HUES6 (cell line): ENCODE measurements around the gene CINP.

Experiments
- H3K27ac ChIP-seq: 2 replicates; pipeline ENCODE4 v1.7.0; 2013; ENCODE audit warnings: low read depth, mild to moderate bottlenecking, low read length, inconsistent platforms
- H3K27me3 ChIP-seq: 2 replicates; pipeline ENCODE4 v1.6.1; 2013; ENCODE audit warnings: low read length; ENCODE audit not compliant: control insufficient read depth, insufficient read depth
- H3K36me3 ChIP-seq: 2 replicates; pipeline ENCODE4 v1.6.1; 2013; ENCODE audit warnings: low read length; ENCODE audit not compliant: control insufficient read depth, insufficient read depth
- H3K4me1 ChIP-seq: 2 replicates; pipeline ENCODE4 v1.6.1; 2013; ENCODE audit warnings: low read length; ENCODE audit not compliant: control insufficient read depth, insufficient read depth
- H3K4me3 ChIP-seq: 2 replicates; pipeline ENCODE4 v1.5.1; 2013; ENCODE audit warnings: low read depth, low read length
- H3K9ac ChIP-seq: one replicate; pipeline ENCODE4 v1.6.1; 2013; ENCODE audit warnings: mild to moderate bottlenecking, low read length
- H3K9me3 ChIP-seq: 2 replicates; pipeline ENCODE4 v1.6.1; 2013; ENCODE audit warnings: low read depth, low read length; ENCODE audit not compliant: control insufficient read depth, insufficient read depth

CINP gene

DNA sequence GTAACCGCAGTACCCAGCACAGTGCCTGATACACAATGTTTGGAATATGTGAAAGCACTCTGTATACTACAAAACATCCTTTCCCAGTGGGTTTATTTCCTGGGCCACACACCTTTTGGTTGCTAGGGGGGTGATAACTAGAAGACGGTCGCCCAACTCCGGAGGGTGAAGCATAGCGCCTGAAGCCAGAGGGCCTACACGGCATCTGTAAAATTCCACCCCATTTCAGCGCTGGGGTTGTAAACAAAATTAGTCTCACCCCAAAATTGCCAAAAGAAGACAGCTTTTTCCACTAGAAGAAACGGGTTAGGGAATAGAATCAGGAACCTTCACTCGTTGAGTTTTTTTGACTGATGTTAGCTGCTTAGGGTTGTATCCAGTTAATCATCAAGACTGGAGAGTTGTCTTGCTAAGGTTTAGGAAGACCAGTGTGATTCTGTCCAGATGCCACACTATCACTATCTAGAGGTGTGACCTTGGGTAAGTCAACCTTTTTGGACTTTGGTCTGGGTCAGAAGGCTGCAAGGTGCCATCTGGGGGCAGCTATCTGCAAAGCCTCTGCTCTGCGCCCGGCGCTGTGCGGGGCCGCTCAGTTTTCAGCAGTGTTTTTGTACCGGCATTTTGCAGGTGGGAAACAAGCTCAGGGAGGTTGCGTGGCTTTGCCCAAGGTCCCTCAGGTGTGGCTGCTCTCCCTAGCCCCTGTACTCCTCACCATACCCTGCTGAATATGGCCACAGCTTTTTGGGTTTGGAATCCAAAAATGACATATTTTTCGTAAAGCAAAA, 41.8 kb downstream of the CINP start:
- peaks cover 26% of the 10 kb centered on the region for H3K4me1 ChIP-seq
- peak overlapping the region; percentile 73 for H3K4me3 ChIP-seq
- peaks cover 10% of the 10 kb centered on the region; the same call in 1 of the 2 replicates for H3K36me3 ChIP-seq
- peak overlapping the region; percentile 85 for H3K9ac ChIP-seq
- no peaks in the 10 kb centered on the region for H3K9me3 ChIP-seq
- H3K27me3 ChIP-seq: no peaks in the 10 kb centered on the region
- no peak overlapping the region for H3K27ac ChIP-seq

DNA sequence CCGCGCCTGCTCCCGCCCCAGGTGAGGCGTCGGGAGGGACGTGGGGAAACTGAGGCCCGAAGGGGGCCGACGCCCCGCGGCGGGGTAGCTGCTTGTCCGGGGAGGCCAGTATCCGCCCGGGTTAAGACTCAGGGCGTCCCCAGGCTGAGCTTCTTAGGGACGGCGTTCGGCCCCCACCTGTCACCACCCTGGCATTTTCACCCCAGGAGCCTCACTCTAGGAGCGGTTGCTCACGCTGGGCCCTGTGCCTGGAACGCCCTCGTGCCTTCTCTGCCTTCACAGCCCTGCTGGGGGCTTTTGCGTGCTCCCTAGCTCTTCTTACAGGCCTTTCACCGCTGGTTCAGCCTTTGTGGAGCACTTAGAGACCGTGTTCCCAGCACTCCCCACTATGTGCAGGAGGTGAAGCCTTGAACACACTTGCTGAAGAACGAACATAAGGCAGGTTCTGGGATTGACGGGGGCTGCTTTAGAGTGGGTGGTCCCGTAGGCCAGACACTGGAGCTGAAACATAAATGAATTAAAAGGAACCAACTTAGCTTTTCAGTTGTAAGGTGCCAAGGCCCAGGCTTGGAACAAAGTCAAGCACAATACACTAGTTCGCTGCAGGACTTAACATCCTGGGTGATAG, 42.5 kb downstream of the CINP start:
- H3K9me3 ChIP-seq: no peaks in the 10 kb centered on the region
- peaks cover 8% of the 10 kb centered on the region; the same call in 1 of the 2 replicates for H3K36me3 ChIP-seq
- H3K27ac ChIP-seq: no peak overlapping the region
- peak overlapping the region; percentile 85 for H3K9ac ChIP-seq
- H3K4me3 ChIP-seq: peak overlapping the region; percentile 73
- peaks cover 28% of the 10 kb centered on the region for H3K4me1 ChIP-seq
- H3K27me3 ChIP-seq: peaks cover under 1% of the 10 kb centered on the region; the same call in 1 of the 2 replicates

DNA sequence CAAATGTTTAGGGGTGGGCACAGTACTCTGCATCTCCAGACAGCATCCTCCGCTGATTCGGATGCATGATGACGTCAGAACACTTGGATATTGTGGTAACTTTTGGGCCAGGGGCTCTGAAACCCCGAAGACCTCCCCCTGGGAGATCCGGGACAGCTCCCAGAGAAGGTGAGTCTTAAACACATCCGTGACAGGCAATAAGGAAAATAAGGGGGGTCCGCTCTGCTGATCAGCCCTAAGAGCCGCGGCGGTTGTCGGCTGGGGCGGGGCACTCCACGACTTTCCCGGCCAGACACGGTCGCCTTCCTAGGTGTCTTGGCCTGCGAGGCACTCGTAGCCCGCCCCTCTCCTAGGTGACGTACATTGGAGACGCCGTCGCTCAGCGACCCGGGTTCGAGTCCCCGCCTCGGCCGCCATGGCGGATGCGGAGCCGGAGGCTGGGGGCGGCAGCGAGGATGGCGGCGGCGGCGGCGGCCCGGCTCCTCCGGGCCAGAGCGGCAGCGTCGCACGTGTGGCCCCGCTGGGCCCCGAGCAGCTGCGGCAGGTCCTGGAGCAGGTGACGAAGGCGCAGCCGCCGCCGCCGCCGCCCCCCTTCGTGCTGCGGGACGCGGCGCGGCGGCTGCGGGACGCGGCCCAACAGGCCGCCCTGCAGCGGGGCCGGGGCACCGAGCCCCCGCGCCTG, 43.2 kb downstream of the CINP start, which contains the start of gene ZNF839:
ZNF839 (plus strand) TSS at position 396 of the 682 bp plus-strand sequence; CDS start at position 416, 20 bp downstream.
- Histone ChIP-seq H3K27ac (peak within 1 kb of the TSS; percentile 11; the same call in 1 of the 2 replicates), H3K36me3 (peaks cover 8% of the 10 kb centered on the region; the same call in 1 of the 2 replicates), H3K27me3 (peaks cover 4% of the 10 kb centered on the region; the same call in 1 of the 2 replicates), H3K4me3 (peak within 1 kb of the TSS; percentile 73), H3K9me3 (no peaks in the 10 kb centered on the region), H3K4me1 (peaks cover 31% of the 10 kb centered on the region), H3K9ac (peak within 1 kb of the TSS; percentile 85)

DNA sequence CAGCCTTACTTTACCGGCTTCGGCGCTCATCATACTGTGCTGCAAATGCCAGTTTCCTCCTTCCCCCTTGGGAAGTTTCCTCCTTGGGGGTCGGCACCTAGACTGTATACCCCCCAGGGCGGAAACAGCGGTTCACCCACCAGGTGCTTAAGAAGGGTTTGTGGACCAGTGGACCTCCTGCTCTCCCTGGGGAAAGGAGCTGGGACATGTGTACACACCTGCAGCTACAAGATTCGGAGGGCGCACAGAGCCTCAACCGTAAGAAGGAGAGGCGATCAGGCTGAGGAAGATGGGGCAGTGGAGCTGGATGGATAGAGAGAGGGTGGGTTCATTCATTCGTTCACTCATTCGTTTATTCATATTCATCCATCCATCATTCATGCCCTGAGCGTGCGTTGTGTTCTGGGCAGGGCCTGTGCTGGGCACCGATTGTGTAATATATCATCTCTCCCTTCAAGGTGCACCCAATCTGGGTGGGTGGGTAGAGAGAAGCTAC, 43.9 kb downstream of the CINP start:
- H3K4me3 ChIP-seq: peak overlapping the region; percentile 73
- no peak overlapping the region for H3K27ac ChIP-seq
- no peaks in the 10 kb centered on the region for H3K9me3 ChIP-seq
- H3K36me3 ChIP-seq: peaks cover 8% of the 10 kb centered on the region; the same call in 1 of the 2 replicates
- peaks cover 33% of the 10 kb centered on the region for H3K4me1 ChIP-seq
- peak overlapping the region; percentile 85 for H3K9ac ChIP-seq
- H3K27me3 ChIP-seq: peaks cover 4% of the 10 kb centered on the region; the same call in 1 of the 2 replicates

DNA sequence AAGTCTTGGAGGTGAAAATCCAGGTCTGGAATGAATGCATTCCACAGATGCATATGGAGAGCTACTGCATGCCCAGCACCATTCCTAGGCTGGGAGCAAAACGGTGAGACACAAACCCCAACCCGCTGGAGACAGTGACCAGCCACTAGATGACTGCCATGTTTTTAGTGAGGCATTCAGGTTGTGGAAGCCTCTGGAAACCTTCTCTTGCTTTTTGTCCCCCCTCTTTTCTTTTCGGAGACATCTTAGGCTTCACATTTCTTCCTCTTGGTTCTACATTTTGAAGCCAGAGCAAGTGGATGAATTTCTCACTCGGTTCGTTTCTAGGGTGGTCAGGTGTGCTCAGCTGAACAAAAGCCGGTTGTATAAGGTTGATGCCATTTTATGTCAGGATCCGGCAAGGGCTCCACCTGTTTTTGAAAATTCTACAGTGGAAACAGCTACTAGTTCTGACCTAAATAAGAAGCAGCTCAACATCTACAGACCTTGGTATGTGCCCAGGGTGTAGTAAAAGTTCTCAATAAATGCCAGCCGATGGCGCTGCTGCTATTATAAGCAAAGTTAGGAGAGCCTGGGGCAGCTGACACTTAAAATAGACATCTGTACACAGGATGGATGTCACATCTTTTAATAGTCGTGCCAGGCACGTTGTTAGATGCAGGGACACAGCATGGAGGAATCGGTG, 45.0 kb downstream of the CINP start:
- H3K27me3 ChIP-seq: peaks cover 4% of the 10 kb centered on the region; the same call in 1 of the 2 replicates
- H3K4me3 ChIP-seq: peak overlapping the region; percentile 74
- no peaks in the 10 kb centered on the region for H3K9me3 ChIP-seq
- H3K36me3 ChIP-seq: peaks cover 8% of the 10 kb centered on the region; the same call in 1 of the 2 replicates
- peaks cover 37% of the 10 kb centered on the region for H3K4me1 ChIP-seq
- H3K27ac ChIP-seq: peak overlapping the region; percentile 66
- H3K9ac ChIP-seq: peak overlapping the region; percentile 78

DNA sequence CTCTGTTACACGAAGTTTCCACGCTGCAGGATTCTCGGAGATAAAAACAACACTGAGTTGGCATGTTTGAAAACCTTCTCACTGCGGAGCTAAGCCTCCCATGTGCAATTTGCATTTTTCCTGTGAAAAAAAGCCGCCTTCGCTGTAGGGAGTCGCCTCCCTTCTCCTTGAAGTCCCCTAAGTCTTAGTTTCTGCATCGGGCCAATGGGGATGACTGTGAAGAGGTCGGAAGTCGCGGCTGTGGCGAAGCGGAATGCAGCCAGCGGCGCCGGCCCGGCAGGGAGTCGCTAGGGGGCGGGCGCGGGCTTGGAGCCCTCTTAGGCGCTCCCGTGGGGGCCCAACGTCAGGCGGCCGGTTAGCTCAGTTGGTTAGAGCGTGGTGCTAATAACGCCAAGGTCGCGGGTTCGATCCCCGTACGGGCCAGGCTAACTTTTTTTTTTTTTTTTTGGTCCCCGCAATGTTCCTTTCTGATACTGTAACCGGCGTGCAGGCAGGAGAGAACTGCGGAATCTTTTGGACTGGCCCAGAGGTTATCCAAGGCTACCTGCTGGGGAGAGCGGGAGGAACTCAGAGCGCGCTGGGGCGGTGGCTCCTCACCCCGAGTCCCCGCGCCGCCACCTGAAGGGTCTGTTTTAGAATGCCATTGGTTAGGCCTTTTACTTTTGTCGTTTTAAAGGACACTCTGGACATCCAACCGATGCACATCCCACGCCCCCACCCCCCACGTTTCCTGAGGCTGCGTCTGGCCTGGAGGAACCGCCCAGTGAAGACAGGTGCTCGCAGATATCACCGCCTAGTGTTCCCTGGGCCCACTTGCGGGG, 45.7 kb downstream of the CINP start:
- Histone ChIP-seq H3K27ac (peak overlapping the region; percentile 66), H3K9ac (peak overlapping the region; percentile 78), H3K4me1 (peaks cover 37% of the 10 kb centered on the region), H3K9me3 (no peaks in the 10 kb centered on the region), H3K36me3 (0 out of 2 replicates have a peak, but pooled peaks cover under 1% of the 10 kb centered on the region), H3K27me3 (peaks cover 4% of the 10 kb centered on the region; the same call in 1 of the 2 replicates), H3K4me3 (peak overlapping the region; percentile 74)

DNA sequence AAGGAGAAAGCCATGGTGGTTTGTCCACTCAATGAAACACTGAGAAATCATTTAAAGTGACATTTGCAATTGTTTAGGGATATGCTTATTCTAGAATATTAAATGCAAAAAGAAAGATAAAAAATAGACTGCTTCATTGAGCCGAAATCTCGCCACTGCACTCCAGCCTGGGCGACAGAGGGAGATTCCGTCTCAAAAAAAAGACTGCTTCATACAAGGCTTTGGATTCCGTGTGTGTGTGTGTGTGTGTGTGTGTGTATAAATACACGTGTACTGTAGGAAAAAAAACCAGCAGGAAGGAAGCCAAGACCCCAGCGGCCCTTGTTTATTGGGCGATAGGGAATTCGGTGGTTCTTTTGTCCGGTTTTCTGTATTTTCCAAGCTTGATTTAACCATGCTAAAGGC, 46.4 kb downstream of the CINP start:
- Histone ChIP-seq H3K27me3 (peaks cover 4% of the 10 kb centered on the region; the same call in 1 of the 2 replicates), H3K36me3 (no peaks in the 10 kb centered on the region), H3K4me3 (peak overlapping the region; percentile 72), H3K9me3 (no peaks in the 10 kb centered on the region), H3K9ac (peak overlapping the region; percentile 47), H3K4me1 (peaks cover 37% of the 10 kb centered on the region), H3K27ac (peak overlapping the region; percentile 21; the same call in 1 of the 2 replicates)

DNA sequence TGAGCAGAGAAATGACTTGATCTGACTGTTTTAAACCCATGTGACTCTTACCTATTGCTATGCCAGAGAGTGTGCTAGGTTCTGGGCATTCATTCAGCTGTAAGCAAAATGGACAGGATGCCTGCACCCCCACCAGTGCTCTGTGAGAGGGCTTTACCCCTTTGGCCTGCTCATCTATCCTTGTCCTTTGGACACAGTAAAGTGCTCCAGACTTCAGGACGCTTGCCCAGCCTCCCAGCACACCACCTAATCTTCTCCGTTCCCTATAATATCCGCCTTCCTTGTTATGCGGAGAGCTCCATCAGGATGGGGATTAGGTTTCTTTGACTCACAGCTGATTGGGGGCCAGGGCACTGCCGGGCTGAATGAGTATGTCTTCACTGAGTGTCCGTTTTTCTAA, 47.6 kb downstream of the CINP start:
- Histone ChIP-seq H3K36me3 (no peaks in the 10 kb centered on the region), H3K27me3 (peaks cover 4% of the 10 kb centered on the region; the same call in 1 of the 2 replicates), H3K9me3 (no peaks in the 10 kb centered on the region), H3K4me1 (peaks cover 32% of the 10 kb centered on the region), H3K9ac (no peak overlapping the region), H3K4me3 (peak overlapping the region; percentile 63; the same call in 1 of the 2 replicates), H3K27ac (no peak overlapping the region)

DNA sequence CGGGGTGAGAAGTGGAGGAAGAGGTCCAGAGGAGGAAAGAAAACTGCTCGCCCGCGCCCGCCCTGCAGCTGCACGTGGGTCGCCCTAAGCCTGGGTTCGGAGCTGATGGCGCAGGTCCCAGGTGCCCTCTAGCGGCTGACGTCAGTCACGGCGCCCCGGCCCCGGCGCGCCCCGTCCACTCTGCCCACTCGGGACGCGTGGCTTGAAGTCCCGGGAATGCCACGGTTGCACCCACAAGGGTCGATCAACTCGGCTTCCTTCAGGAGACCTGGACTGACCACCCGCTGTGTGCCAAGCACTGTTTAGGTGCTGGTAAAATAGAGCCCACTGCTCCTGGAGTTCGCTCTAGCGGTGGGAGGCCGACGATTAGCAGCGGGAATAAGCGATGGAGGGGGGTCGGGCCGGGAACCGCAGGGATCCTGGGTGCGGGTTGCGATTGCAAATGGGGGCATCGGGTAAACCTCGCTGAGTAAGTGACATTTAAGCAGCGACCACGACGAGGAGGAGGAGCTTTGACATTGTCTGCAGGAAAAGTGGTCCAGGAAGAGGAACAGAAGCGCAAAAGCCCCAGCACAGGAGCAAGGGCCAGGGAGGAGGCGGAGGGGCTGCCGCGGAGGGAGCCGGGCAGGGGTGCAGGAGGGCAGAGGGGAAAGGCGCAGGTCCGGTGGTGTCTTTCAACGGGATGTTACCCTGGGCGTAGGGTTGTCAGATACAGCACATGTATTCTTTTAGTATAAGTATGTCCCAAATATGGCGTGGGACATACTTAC, 48.3 kb downstream of the CINP start:
- H3K4me3 ChIP-seq: peak overlapping the region; percentile 63
- no peak overlapping the region for H3K27ac ChIP-seq
- H3K9me3 ChIP-seq: no peaks in the 10 kb centered on the region
- peak overlapping the region; percentile 12 for H3K9ac ChIP-seq
- peaks cover 32% of the 10 kb centered on the region for H3K4me1 ChIP-seq
- H3K36me3 ChIP-seq: no peaks in the 10 kb centered on the region
- H3K27me3 ChIP-seq: peaks cover 4% of the 10 kb centered on the region; the same call in 1 of the 2 replicates
